MM.1S (cell line): Measurements from ENCODE around the gene MACROD2.

Source experiments
- EZH2 ChIP-seq: fragments of 300-600 bp; sonication (generic); optimal IDR thresholded peaks from 2 replicates; pipeline ENCODE3; 2017; ENCODE audit warnings: low read depth, mild to moderate bottlenecking, antibody characterized with exemption, low read length, mixed read lengths
- EZH2phosphoT487 ChIP-seq: fragments of 300-600 bp; sonication (generic); IDR thresholded peaks from 2 replicates; pipeline ENCODE4 v1.6.1; 2018; ENCODE audit warnings: antibody characterized with exemption, low read length
- TF ChIP-seq, protein P1 (sequence below): fragments of 300-600 bp; sonication (generic); IDR thresholded peaks from 2 replicates; pipeline ENCODE4 v1.5.1; 2016; ENCODE audit warnings: antibody characterized with exemption, low read length, mixed read lengths

DNA sequence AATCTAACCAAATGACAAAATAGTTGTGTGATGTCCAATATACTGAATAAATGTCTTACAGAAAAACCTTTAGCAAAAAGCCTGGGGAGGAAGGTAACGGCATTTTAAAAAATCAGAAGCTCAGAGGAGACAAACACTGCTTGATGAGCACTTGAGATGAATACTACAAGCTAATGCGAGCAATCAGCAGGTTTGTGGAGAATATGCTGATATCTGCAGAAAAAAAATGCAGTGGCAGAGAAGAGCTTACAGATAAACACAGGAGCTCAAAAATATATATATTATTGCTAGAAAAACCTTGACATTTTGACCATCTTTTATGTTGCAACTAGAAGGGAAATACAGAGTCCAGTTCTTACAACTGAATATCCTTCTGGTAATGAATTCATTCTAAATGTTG is 1605.2 kb downstream of the MACROD2 start:
- TF ChIP-seq, protein P1, sequence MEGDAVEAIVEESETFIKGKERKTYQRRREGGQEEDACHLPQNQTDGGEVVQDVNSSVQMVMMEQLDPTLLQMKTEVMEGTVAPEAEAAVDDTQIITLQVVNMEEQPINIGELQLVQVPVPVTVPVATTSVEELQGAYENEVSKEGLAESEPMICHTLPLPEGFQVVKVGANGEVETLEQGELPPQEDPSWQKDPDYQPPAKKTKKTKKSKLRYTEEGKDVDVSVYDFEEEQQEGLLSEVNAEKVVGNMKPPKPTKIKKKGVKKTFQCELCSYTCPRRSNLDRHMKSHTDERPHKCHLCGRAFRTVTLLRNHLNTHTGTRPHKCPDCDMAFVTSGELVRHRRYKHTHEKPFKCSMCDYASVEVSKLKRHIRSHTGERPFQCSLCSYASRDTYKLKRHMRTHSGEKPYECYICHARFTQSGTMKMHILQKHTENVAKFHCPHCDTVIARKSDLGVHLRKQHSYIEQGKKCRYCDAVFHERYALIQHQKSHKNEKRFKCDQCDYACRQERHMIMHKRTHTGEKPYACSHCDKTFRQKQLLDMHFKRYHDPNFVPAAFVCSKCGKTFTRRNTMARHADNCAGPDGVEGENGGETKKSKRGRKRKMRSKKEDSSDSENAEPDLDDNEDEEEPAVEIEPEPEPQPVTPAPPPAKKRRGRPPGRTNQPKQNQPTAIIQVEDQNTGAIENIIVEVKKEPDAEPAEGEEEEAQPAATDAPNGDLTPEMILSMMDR: no peak
- TF ChIP-seq EZH2phosphoT487 (no peak), EZH2 (no peak)
